ENCODE measurements around the gene MGAT5.

The MGAT5 gene

DNA sequence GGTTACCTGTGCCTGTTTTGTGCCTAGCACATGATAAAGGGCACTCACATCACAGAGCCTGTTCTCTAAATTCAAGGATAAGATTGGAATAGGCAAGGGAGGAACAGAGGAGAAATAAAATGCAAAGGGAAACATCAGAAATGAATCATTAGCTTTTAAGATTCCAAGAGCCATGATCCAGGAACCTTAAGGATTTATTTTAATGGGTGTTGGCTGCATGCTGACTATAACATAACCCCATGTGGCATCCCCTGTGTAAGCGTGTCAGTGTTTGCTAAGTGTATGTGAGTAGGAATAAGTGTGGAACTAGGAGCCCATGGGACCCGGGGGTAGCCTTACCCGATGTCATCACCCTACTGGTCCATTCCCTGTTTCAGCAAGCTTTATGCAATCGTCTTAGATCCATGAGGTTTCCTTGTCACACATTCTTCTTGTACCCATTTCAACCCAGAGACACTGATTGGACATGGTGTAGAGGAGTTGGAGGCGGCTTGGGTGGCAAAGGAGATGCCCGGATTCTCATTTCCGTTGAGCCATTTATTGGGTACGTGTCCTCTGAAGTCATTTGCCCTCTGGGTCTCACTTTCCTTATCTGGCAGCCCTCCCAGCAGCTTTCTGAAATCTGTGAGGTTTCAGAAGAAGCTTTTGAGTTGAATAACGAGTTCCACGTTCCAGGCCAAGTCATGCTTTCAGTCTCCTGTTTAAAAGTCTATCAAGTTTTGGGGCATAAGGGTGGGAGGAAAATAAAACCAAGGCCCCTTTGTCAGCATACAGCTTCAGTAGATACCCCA lies 117.0 kb downstream of the MGAT5 start:
- FAIRE-seq: no peak

DNA sequence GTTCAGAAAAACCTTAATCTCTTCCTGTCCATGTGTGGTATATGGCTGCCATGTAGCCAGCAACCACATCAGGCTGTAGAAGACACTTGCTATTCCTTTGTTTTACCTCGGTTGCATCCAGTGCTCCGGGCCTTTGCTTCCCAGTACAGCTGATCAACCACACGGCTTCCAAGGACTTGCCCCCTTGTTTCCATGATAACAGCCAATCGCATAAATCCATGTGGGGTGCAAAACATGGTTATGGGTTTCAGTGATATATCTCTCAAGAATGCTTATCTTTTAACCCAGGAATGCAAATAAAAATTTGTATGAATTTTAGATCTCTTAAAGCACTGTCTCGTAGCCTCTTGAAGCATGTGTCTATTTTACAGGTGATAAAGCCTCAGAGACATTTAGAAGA lies 118.3 kb downstream of the MGAT5 start:
- FAIRE-seq: no peak

DNA sequence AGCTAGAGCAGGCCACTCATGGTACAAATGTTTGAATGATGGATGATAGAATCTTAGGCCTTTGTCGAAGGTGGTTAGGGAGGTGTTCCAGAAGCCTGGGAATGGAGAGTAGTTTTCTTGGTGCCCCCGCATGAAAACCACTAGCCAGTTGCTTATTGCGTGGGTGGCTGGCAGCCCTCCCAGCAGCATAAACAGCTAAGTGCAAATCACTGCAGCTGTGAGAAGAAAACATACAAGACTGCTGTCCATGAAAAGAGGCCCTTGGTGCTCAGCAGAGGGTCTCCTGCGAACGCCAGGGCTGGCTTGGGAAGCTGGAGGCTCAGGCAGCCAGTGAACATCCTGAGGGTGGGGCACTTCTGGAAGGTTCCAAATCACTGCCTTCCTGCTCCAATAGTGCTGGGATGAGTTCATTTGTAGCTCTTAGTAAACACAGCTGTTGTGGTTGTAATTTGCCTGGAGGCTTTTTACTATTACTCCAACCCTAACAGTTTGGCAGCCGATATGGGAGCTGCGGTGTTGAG lies 118.8 kb downstream of the MGAT5 start:
- FAIRE-seq: no peak

DNA sequence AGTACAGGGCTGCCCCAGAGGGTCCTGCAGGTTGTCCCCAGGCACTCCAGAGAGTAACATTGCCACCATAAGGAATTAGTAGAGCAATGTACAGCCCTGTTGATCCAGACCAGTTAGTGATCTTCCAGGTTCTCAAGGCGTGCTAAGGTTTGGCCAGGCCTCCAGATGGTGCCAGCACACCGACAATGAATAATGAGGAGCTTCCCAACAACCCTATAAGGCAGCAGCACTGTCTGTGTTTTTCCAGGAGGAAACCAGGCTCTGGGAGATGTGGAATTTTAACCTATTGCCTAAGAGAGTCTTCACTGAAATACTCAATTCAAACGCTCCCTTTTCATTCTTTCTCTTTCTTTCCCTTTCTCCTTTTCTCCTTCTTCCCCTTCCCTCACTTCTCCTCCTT lies 122.1 kb downstream of the MGAT5 start:
- FAIRE-seq: no peak

DNA sequence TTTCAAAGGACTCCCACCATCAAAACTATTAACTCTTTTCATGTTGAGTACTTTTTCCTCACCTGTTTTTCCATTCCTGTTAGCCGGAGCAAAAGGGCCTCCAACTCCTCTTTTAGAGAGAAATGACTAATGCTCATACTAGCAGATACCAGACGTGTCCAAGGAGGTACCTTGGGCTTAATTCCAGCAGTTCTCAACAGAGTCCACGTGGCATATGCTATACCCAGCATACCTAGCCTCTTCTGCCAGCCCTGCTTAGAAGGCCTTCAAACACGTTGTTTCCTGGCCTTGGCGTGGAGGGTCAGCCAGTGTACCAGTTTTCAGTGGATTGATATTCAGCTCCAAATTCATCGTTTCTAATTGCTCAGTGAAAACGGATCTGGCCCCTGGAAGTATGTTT lies 123.9 kb downstream of the MGAT5 start:
- FAIRE-seq: no peak

DNA sequence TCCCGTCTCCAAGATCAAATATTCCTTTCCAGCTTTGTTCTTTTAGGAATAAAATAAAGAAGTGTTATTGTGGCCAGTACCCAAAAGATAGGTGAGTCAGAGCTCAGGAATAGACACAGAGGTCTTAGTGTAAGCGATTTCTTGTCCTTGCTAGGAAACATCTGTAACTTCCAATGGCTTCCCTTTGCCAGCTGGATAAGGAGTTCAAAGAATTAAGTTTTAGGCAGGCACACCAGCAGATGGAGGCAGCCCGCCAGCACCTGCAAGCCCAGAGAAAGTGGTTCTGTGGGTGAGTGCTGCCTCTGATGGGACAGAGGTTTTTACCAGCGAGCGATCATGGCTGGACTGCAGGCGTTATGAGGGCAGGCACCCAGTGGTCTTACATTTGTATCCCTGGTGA lies 125.4 kb downstream of the MGAT5 start:
- no peak for FAIRE-seq

DNA sequence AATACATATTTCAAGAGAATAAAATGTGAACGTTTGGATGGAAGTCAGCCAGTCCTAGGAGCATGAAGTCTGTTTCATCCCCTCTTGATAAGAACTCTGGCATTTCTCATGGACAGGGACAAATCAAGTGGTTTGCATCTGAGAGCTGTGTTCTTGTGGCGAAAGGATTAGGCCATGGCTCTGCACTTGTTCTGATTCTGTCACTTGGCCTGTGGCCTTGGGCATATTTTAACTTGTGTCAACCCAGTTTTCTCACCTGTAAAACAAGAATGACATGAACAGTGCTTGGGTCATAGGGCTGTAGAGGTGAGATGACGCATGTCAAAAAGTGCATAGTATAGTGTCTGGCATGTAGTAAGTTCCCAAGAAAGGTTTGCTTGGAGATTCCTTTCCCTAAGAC lies 125.8 kb downstream of the MGAT5 start:
- FAIRE-seq: no peak

DNA sequence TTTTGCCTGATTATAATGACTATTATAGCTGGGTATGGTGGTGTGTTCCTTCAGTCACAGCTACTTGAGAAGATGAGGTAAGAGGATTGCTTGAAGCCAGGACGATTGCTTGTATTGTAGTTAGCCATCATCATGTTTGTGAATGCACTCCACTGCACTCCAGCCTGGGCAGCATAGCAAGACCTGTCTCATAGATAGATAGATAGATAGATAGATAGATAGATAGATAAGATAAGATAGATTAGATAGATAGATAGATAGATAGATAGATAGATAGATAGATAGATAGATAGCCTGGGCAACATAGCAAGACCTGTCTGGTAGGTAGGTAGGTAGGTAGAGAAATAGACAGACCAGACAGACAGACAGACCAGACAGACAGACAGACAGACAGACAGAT lies 127.3 kb downstream of the MGAT5 start:
- FAIRE-seq: no peak

DNA sequence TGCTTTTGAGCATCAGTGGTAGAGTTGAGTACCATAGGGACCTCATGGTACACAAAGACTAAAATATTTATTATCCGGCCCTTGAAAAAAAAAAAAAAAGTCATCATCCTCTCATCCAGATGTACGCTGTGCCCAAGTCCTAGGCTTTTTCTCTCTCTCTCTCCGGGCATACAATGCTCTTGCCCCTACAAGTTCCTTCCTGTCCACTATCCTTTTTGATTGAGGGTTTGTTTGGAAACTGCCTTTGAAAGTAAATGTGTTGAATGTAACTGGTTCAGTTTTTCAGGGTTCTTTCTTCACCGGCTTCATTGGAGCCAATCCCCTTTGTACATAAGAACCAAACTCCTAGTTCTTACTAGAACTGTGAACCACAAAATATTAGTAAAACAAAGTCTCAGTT lies 130.3 kb downstream of the MGAT5 start:
- FAIRE-seq: no peak

DNA sequence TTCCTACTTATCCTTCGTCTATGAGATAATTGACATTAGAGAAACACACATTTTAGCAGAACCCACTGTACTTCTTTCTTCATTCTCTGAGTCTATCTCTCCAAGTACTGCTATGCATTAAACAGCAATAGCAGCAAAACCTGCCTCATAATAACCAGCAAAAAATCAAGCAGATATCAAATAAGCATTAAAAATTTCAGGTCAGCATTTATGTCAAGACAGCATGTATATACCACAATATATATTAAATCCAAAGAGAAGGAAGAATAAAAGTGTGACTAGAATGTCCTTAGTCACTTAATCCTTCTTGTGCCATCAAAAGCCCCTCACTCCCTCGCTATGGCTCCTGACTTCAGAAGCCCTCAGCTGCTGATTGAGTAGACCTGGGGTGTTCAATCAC lies 131.3 kb downstream of the MGAT5 start:
- no peak for FAIRE-seq

DNA sequence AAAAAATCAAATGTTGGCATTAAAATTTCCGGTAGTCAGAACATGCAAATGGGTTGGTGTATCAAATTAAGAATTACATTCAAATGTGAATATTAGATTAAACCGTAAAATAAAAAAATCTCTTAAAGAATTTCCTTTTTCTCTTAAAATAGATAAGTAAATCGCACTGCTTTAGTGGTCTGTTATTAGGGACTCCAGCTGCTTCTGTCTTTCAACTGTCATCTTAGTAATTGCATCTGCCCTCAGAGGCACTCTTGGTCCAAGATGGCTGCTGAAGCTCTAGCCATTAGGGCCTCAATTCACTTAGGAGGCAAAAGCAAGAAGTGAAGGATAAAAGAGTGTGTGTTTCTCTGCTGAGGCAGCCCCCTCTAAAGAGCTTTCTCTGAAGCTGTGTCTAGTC lies 132.4 kb downstream of the MGAT5 start:
- FAIRE-seq: no peak

DNA sequence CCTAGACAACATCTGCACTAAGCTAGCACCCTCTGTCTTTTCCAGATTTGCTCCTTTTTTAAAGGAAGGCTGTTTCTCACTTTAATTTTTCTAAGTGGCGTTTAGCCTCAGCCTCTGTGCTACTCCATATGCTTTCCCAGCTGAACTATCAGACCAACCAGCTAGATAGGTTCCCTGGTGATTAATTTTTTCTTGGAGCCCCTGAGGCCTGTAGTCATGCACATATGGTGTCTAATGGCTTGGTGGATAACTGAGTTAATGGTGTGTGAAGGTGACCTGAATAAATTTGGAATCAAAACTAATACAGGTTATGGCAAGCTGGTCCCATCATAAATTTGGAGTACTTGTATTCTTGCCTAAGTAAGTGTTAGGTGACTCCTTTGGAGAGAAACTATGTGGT lies 135.5 kb downstream of the MGAT5 start:
- no peak for FAIRE-seq

DNA sequence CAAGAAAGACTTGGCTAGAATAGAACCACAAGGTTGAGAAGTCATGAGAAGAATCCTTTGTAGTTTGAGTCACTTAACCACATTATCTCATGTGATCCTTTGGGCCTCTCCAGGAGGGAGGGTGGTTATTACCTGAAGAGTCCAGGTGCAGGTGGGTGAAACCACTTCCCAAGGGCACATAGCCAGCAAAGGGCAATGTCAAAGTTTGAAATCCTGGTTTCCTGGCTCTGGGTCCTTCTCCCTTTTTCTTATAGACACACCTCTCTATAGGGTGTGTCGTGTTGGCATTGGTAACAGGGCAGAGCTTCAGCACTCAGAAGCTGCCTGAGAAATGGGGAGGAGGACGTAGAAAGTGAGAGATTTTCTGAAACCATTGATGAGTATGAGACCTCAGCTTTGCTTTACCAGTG lies 137.9 kb downstream of the MGAT5 start:
- no peak for FAIRE-seq

DNA sequence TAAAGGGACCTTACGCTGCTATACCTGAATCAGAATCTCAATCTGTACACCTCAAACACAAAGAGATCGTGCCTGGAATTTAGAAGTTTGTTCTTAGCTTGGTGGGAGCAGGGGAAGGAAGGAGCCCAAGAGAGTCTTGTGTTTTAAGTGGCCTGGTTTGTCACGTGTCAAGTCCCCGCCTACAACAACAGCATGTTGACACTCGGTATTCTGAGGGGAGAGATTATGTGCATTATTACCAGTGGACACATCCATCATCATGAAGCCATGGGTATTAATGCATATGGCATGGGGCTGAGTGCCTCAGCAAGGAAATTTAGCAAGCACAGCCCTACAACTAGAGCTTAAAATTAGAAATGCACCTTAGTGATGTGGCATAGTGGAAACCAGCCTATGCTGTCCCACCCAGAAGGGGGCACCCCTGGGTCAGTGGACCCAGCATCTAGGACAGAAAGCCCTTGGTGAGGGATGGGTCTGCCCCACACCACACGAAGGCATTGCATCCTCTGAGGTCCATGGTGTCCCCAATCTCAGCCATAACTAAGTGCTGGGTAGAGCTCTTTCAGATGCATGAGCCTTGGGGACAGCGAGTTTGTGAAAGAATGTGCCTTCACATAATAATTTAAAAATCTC lies 138.7 kb downstream of the MGAT5 start:
- no peak for FAIRE-seq

DNA sequence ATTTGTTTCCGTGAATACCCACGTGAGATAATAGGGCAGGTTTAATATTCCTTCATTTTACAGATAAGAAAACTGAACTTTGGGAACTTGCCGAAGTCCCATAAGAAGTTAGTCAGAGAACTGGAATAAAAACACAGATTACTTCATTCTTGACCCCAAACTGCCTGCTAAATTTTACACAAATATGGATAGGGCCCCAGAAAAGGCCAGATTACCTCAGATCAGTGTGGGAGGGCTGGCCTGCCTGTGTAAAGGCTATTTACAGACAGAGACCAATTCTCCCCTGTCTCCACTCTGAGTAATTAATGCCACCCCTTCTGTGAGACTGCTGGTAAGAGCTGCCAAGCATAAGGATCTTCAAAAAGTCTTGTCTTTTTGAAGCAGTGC lies 139.2 kb downstream of the MGAT5 start:
- no peak for FAIRE-seq

DNA sequence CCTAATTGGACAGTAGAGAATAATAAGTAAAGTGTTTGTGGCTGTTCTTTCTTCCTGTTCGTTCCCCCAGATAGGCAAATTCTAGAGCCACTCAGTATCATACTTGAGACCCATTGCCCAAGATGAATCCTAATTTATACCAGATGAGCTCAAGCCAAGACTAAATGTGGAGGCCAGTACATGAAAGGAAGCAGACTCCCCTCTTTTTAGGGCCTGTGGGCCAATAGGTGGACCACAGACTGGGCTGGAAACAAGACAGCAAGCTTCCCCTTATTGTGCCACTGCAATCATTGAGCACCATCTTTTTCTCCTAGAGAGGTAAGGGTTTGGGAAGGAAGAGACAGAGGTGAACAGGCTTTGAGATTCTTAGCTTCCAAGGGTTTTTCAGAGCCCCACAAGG lies 141.9 kb downstream of the MGAT5 start:
- FAIRE-seq: no peak

DNA sequence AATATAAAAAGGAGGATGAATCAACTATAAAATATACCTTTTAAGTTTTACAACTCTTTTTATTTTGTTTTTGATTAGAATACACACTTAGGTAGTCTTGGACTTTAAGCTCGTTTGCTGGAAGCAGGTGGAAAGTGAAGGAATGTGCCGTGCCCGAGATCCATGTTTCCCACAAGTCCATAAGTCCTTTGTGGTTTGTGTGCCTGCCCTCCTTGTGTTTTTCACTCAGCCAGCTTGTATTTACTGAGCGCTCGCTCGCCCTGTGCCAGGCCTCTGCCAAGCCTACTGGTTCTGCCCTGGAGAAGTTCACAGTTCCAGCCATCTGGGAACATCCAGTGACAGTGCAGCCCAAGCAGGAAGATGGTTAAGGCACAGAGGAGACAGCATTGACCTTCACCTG lies 142.6 kb downstream of the MGAT5 start:
- no peak for FAIRE-seq

DNA sequence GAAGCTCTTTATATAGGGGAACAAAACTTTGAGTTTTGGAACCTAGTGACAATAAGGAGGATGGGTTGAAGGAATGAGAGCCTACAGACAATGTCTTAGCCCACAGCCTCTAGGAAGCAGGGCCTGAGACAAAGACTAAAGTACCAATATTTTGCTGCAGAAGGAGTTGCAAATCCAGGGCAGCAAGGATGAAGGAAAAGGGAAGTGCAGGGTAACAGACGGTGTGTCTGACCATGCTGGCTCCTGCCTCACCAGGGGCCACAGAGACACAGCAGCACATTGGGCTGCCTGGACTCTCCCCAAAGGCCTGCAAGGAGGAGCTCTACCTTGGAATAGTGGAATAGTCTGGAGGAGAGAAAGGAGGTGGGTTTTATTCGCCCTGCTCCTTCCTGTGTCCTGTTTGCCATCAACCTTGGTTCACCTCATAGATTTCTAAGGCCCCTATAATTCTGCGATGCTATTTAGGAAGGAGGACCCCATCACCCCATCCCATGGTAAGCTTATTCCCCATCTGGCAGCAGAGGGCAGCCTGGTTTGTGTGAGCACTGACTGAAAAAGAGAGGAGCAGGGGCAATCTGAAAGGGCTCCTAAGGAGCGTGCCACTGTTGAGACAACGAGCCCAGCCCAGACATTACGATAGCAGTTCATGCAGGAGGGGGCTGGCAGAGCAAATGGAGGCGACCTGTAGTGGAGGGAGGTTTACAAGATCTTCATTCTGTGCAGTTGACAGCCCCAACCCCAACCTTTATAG lies 143.4 kb downstream of the MGAT5 start:
- no peak for FAIRE-seq

DNA sequence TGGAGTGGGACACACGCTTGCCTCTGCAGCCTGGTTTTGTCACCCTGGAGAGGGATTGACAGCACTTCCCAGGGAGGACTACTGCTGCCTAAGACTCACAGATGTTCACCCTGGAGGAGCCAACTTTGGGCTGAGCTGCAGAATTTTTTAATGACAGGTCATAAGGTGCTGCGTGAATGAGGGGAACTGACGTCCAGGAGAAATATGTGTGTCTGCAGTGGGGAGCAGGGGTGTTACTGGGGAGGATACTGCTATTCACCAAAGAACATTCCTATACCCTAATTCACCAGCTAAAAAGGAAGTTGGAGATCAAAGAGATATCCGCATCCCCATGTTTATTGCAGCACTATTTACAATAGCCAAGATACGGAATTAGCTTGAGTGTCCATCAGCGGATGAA lies 144.4 kb downstream of the MGAT5 start:
- FAIRE-seq: no peak

DNA sequence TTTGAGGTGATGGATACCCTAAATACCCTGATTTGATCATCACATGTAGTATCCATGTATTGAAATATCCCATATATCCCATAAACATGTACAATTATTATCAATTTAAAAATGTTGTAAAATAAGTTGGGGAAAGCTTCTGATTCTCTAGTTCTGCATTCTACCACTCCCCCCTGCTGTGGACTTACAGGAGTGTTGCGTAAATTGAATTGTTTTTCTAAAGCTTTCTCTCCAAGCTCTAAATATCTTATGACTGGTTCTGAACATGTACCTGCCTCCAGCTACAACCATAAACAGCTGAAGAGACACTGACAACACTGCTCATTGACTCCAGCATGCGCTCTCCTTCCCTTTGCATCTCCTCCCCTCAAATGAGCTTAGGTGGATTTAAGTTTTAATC lies 145.2 kb downstream of the MGAT5 start:
- FAIRE-seq: no peak

DNA sequence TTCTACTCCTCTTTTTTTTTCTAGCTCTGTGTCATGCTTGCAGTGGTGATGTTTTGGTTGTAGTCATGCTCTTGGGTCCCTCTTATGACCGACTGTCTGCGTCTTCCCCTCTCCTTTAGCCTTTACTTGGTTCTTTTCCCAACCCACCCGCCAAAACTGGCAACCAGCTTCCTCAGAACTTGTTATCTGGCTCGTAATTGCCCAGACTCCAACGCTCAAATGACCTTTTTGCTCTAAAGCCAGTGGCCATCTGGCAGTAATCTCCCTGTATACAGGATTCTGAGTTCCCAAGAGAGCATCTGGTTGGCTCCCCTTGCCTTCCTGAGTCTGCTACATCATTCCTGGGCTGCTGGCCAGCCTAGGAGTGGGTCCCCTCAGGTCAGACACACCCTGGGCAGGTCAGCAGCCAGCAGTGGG lies 147.2 kb downstream of the MGAT5 start:
- no peak for FAIRE-seq

DNA sequence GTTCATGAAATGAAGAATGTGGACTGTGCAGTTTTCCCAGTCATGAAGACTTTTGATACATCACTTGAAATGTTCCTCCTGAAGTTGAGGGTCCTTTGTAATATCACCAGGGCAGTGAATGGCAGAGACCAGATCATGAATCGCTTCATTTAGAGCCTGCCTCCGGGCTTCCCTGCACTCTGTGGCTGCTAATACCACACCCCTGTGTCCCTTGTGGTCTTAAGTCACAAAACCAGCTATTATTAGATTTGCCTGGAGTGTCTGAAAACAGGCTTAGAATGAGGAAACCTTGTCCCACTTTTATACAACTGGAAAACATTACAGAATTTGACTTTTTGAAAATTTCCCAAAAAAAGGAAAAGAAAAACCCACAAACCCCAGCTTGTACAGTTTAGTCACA lies 147.9 kb downstream of the MGAT5 start:
- FAIRE-seq: no peak

DNA sequence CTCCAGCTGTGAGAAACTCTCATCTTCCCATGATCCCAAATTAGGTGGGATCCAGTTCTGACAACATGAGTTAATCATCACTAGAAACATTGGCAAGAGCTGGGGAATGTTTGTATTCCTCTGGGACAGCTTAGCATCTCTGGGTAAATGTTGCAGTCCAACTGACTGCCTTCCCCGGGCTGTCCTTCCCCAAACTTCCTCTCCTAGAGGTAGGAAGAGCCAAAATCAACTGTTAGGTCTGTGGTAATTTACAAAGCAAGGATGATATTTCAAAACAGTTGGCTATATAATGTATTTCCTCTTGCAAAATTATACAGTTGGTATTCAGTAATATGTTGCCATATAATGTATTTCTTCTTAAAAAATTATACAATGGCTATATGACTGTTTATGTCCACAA lies 148.5 kb downstream of the MGAT5 start:
- no peak for FAIRE-seq

DNA sequence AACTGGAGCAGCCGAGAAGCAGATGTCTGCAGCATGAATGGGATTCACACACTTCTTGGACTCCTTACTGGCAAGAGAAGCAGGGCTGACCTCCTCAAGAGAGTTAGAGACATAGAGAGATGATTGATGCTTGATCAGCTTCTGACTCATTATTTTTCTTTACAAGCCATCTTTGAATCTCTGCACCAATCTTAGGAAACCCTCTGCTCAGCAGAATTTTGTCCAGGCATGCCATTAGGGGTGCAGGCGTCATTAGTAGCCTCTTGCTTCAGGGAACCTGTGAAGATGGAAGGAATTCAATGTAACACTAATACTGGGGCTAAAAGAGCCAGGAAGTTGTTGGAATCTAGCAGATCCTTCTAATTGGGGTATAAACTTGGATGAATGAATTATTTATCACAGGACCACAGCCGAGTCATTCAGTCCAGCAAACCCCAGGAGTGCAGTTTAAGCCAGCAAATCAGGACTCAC lies 151.8 kb downstream of the MGAT5 start:
- FAIRE-seq: no peak

Data from A204.1 (cell line).